Panc1 (cell line): ENCODE results near the gene ZC3H12C. TPM values are rescaled to one million over a fixed set of nuclear protein-coding genes. Genes with fewer than 3 reads are reported as not detected.

Experiments used
- ATAC-seq: fragments of 200-7000 bp; cut with Tn5 transposase; 2 replicates; pipeline ENCODE4 v1.9.1; 2020; ENCODE audit warnings: mild to moderate bottlenecking, moderate library complexity
- BruUV-seq: library from RNA; stranded (reverse); fragments of 400-500 nt; replicated peaks from 2 replicates; lab custom pipeline; 2021; lab: Mats Ljungman, UMichigan
- CTCF ChIA-PET: fragments of 300-600 bp; sonication (Branson Sonifier 250); formaldehyde crosslinking; loops from one replicate; lab custom pipeline; 2022; ENCODE audit warnings: antibody characterized with exemption; lab: Charles Lee
- POLR2A ChIA-PET: fragments of 300-600 bp; sonication (Branson Sonifier 250); formaldehyde crosslinking; loops from one replicate; lab custom pipeline; 2022; ENCODE audit warnings: antibody characterized with exemption; lab: Charles Lee
- DNase-seq: peaks from one replicate; pipeline ENCODE4 v3.0.0-alpha.2; 2010; ENCODE audit warnings: low read depth, low spot score
- H3K27ac ChIP-seq: 2 replicates; pipeline ENCODE4 v1.5.1; 2011; ENCODE audit warnings: mild to moderate bottlenecking, low read length, inconsistent platforms
- H3K27me3 ChIP-seq: fragments of 200-500 bp; sonication (Bioruptor generic); 2 replicates; pipeline ENCODE4 v1.6.0; 2014; ENCODE audit warnings: low read length, inconsistent platforms; ENCODE audit not compliant: control insufficient read depth, insufficient read depth
- H3K36me3 ChIP-seq: fragments of 200-500 bp; sonication (Bioruptor generic); 2 replicates; pipeline ENCODE4 v1.5.1; 2014; ENCODE audit warnings: inconsistent platforms, mild to moderate bottlenecking, low read length, moderate library complexity; ENCODE audit not compliant: control insufficient read depth, insufficient read depth
- H3K4me1 ChIP-seq: 2 replicates; pipeline ENCODE4 v1.5.1; 2011; ENCODE audit warnings: inconsistent platforms, mild to moderate bottlenecking, low read length, moderate library complexity; ENCODE audit not compliant: control insufficient read depth, insufficient read depth
- H3K4me3 ChIP-seq, 2 experiments: 2 replicates each; pipeline ENCODE4 v1.5.1; 2011 to 2012; ENCODE audit warnings: low read depth in 2 of 2, low read length in 2 of 2, mild to moderate bottlenecking in 2 of 2, inconsistent platforms in 1 of 2, moderate library complexity in 1 of 2
- H3K9me3 ChIP-seq: fragments of 200-500 bp; sonication (Bioruptor generic); 2 replicates; pipeline ENCODE4 v1.5.1; 2014; ENCODE audit warnings: low read depth, mild to moderate bottlenecking, inconsistent platforms, low read length, moderate library complexity; ENCODE audit not compliant: control insufficient read depth, insufficient read depth
- CTCF ChIP-seq: fragments of 450-650 bp; IDR thresholded peaks from 2 replicates; pipeline ENCODE4 v1.5.1; 2017; ENCODE audit warnings: mild to moderate bottlenecking
- POLR2AphosphoS5 ChIP-seq: IDR thresholded peaks from 2 replicates; pipeline ENCODE4 v1.6.1; 2012; ENCODE audit warnings: mild to moderate bottlenecking, low read depth, low read length, moderate library complexity
- REST ChIP-seq, 2 experiments: IDR thresholded peaks; 2 replicates each; pipeline ENCODE4 v1.6.1; 2011 to 2012; ENCODE audit warnings: low read depth in 2 of 2, control low read depth in 1 of 2, low read length in 1 of 2, mild to moderate bottlenecking in 1 of 2, moderate library complexity in 1 of 2; ENCODE audit not compliant: insufficient read depth in 1 of 2
- SIN3A ChIP-seq: IDR thresholded peaks from 2 replicates; pipeline ENCODE4 v1.6.1; 2012; ENCODE audit warnings: low read depth, mild to moderate bottlenecking, low read length, moderate library complexity, borderline replicate concordance; ENCODE audit not compliant: insufficient read depth
- TCF7L2 ChIP-seq: IDR thresholded peaks from 2 replicates; pipeline ENCODE4 v1.6.1; 2011; ENCODE audit warnings: mild to moderate bottlenecking, low read depth, low read length, inconsistent platforms
- in situ Hi-C: cut with HindIII; loops from 2 replicates; pipeline ENCODE4 v1.10.0; 2016; ENCODE audit warnings: low sequenced_read_pairs, low pct_unique_long_range_greater_than_20kb
- intact Hi-C: fragments of 100-400 bp; cut with micrococcal nuclease; formaldehyde crosslinking; loops from one replicate; pipeline ENCODE4 v1.10.0; 2022; ENCODE audit not compliant: unreplicated experiment
- total RNA-seq: library from RNA; stranded (reverse); gene quantifications from one replicate; pipeline ENCODE4 v1.2.1, GENCODE V29; 2021; ENCODE audit not compliant: unreplicated experiment

The ZC3H12C gene
- total RNA-seq, 1 experiment from 2014 or later: 13.5 TPM

- Histone ChIP-seq H3K36me3 (no peaks in the 10 kb centered on the region), H3K9me3 (no peaks in the 10 kb centered on the region), H3K27ac (no peak overlapping the region), H3K27me3 (no peaks in the 10 kb centered on the region), H3K4me1 (no peaks in the 10 kb centered on the region), H3K4me3 (no peak overlapping the region)
- in situ Hi-C loops: no loop called here
- ChIA-PET CTCF (no interaction called here), POLR2A (no interaction called here)
- no TSS peak for BruUV-seq
- intact Hi-C loops: no loop called here
- DNase-seq (no peak), ATAC-seq (no peak)
- TF ChIP-seq CTCF (no peak), POLR2AphosphoS5 (no peak), TCF7L2 (no peak), REST (IDR thresholded peaks at IDR 0.05; ENCODE audit: insufficient read depth in 1 of 2, low read depth in 2 of 2, low read length in 1 of 2) (no peak), SIN3A (no peak)
Observed at GRCh38 chr11:110050201-110050506, 43.0 kb upstream of the ZC3H12C start.

- Histone ChIP-seq H3K36me3 (no peaks in the 10 kb centered on the region), H3K9me3 (no peaks in the 10 kb centered on the region), H3K27me3 (no peaks in the 10 kb centered on the region), H3K4me3 (no peak overlapping the region), H3K27ac (no peak overlapping the region), H3K4me1 (no peaks in the 10 kb centered on the region)
- no TSS peak for BruUV-seq
- intact Hi-C loops (no loop called here), in situ Hi-C loops (no loop called here)
- ATAC-seq (no peak), DNase-seq (no peak)
- ChIA-PET CTCF (no interaction called here), POLR2A (no interaction called here)
- no peak for TF ChIP-seq SIN3A
- no peak for TF ChIP-seq POLR2AphosphoS5
- no peak for TF ChIP-seq CTCF
- no peak for TF ChIP-seq TCF7L2
- TF ChIP-seq REST (IDR thresholded peaks at IDR 0.05; ENCODE audit: insufficient read depth in 1 of 2, low read depth in 2 of 2, low read length in 1 of 2): no peak
Observed at GRCh38 chr11:110053848-110054414, 39.3 kb upstream of the ZC3H12C start.
